Astrocyte (in vitro differentiated cells and primary cell): Measurements from ENCODE around the gene SLC8B1. TPM values are rescaled to one million over a fixed set of nuclear protein-coding genes. Genes with fewer than 3 reads are reported as not detected.

Experiments
- DNase-seq: peaks from one replicate; pipeline ENCODE4 v3.0.0-alpha.2; 2010; ENCODE audit warnings: low read depth
- FAIRE-seq: peaks from 2 replicates; lab custom pipeline; 2011; peaks lifted over from hg19 to GRCh38; lab: Jason Lieb, UNC
- H2AFZ ChIP-seq: 2 replicates; pipeline ENCODE4 v1.6.0; 2012; ENCODE audit warnings: low read depth, low read length, inconsistent platforms
- H3K27ac ChIP-seq: 2 replicates; pipeline ENCODE4 v1.5.1; 2011; ENCODE audit warnings: low read depth, low read length, inconsistent platforms
- H3K27me3 ChIP-seq: 2 replicates; pipeline ENCODE4 v1.6.0; 2011; ENCODE audit warnings: low read length, inconsistent platforms; ENCODE audit not compliant: insufficient read depth
- H3K36me3 ChIP-seq: 2 replicates; pipeline ENCODE4 v1.5.1; 2011; ENCODE audit warnings: low read length, inconsistent platforms; ENCODE audit not compliant: insufficient read depth
- H3K4me1 ChIP-seq: 2 replicates; pipeline ENCODE4 v1.5.1; 2011; ENCODE audit warnings: low read length, inconsistent platforms; ENCODE audit not compliant: insufficient read depth
- H3K4me2 ChIP-seq: 2 replicates; pipeline ENCODE4 v1.6.0; 2012; ENCODE audit warnings: low read length, inconsistent platforms
- H3K4me3 ChIP-seq: 2 replicates; pipeline ENCODE4 v1.5.1; 2011; ENCODE audit warnings: low read depth, mild to moderate bottlenecking, low read length, inconsistent platforms; ENCODE audit not compliant: insufficient read depth
- H3K79me2 ChIP-seq: 2 replicates; pipeline ENCODE4 v1.6.0; 2012; ENCODE audit warnings: mild to moderate bottlenecking, low read length, inconsistent platforms; ENCODE audit not compliant: insufficient read depth
- H3K9ac ChIP-seq: 2 replicates; pipeline ENCODE4 v1.6.0; 2012; ENCODE audit warnings: mild to moderate bottlenecking, low read length, inconsistent platforms
- H3K9me3 ChIP-seq: 2 replicates; pipeline ENCODE4 v1.5.1; 2012; ENCODE audit warnings: low read depth, mild to moderate bottlenecking, low read length, inconsistent platforms; ENCODE audit not compliant: insufficient read depth
- H4K20me1 ChIP-seq: 2 replicates; pipeline ENCODE4 v1.6.0; 2012; ENCODE audit warnings: low read length, inconsistent platforms; ENCODE audit not compliant: insufficient read depth
- H3K27ac Mint-ChIP-seq: one replicate; pipeline ENCODE4 v1.8.0; 2021; ENCODE audit warnings: mild to moderate bottlenecking, mixed read lengths; ENCODE audit not compliant: unreplicated experiment
- H3K27me3 Mint-ChIP-seq: one replicate; pipeline ENCODE4 v1.8.0; 2021; ENCODE audit warnings: low read depth, mixed read lengths; ENCODE audit not compliant: unreplicated experiment
- H3K36me3 Mint-ChIP-seq: one replicate; pipeline ENCODE4 v1.8.0; 2021; ENCODE audit warnings: low read depth, mixed read lengths; ENCODE audit not compliant: unreplicated experiment
- H3K4me1 Mint-ChIP-seq: one replicate; pipeline ENCODE4 v1.8.0; 2021; ENCODE audit warnings: low read depth, mixed read lengths; ENCODE audit not compliant: unreplicated experiment
- H3K4me3 Mint-ChIP-seq: one replicate; pipeline ENCODE4 v1.8.0; 2021; ENCODE audit warnings: mild to moderate bottlenecking, moderate library complexity, mixed read lengths; ENCODE audit not compliant: unreplicated experiment
- H3K9me3 Mint-ChIP-seq: one replicate; pipeline ENCODE4 v1.8.0; 2021; ENCODE audit warnings: mild to moderate bottlenecking, mixed read lengths; ENCODE audit not compliant: unreplicated experiment
- CTCF ChIP-seq: IDR thresholded peaks from 2 replicates; pipeline ENCODE4 v1.5.1; 2011; ENCODE audit warnings: low read depth, mild to moderate bottlenecking, inconsistent platforms, low read length, moderate library complexity; ENCODE audit not compliant: insufficient read depth
- EZH2 ChIP-seq: IDR thresholded peaks from 2 replicates; pipeline ENCODE4 v1.6.1; 2012; ENCODE audit warnings: mild to moderate bottlenecking, low read length, inconsistent platforms; ENCODE audit not compliant: insufficient read depth
- total RNA-seq: library from RNA; stranded (reverse); gene quantifications from 2 replicates; pipeline ENCODE4 v1.2.1, GENCODE V29; 2021

Gene SLC8B1
- total RNA-seq, 1 donor from 2014 or later: 8.6 TPM

GRCh38 chr12:113333877-113334785 is 778 bp downstream of the SLC8B1 start:
- Histone ChIP-seq H3K27me3 (no peaks in the 10 kb centered on the region), H3K4me2 (peak overlapping the region; percentile 90), H3K4me1 (peaks cover 8% of the 10 kb centered on the region), H3K79me2 (no peaks in the 10 kb centered on the region), H3K4me3 (peak overlapping the region; percentile 61), H2AFZ (peak overlapping the region; percentile 86), H3K9me3 (no peaks in the 10 kb centered on the region), H3K27ac (no peak overlapping the region), H3K9ac (peak overlapping the region; percentile 74), H3K36me3 (no peaks in the 10 kb centered on the region), H4K20me1 (no peaks in the 10 kb centered on the region)
- Mint-ChIP-seq H3K4me1 (peaks cover 2% of the 10 kb centered on the region), H3K9me3 (no peaks in the 10 kb centered on the region), H3K27me3 (peaks cover 12% of the 10 kb centered on the region), H3K36me3 (no peaks in the 10 kb centered on the region), H3K27ac (no peak overlapping the region), H3K4me3 (peak overlapping the region; percentile 88)
- FAIRE-seq (no peak), DNase-seq (no peak)
- no peak for TF ChIP-seq CTCF
- no peak for TF ChIP-seq EZH2

- Histone ChIP-seq H3K36me3 (no peaks in the 10 kb centered on the region), H2AFZ (no peak overlapping the region), H3K9me3 (no peaks in the 10 kb centered on the region), H3K27me3 (no peaks in the 10 kb centered on the region), H4K20me1 (no peaks in the 10 kb centered on the region), H3K9ac (no peak overlapping the region), H3K4me3 (no peak overlapping the region), H3K4me2 (peak overlapping the region; percentile 90), H3K4me1 (peaks cover 8% of the 10 kb centered on the region), H3K79me2 (no peaks in the 10 kb centered on the region), H3K27ac (no peak overlapping the region)
- peaks cover 2% of the 10 kb centered on the region for H3K4me1 Mint-ChIP-seq
- no peak for DNase-seq
- no peak for FAIRE-seq
- peaks cover 12% of the 10 kb centered on the region for H3K27me3 Mint-ChIP-seq
- no peak overlapping the region for H3K27ac Mint-ChIP-seq
- no peak overlapping the region for H3K4me3 Mint-ChIP-seq
- no peak for TF ChIP-seq CTCF
- no peak for TF ChIP-seq EZH2
- H3K9me3 Mint-ChIP-seq: no peaks in the 10 kb centered on the region
- H3K36me3 Mint-ChIP-seq: no peaks in the 10 kb centered on the region
Observed at GRCh38 chr12:113333418-113333750, 1.5 kb downstream of the SLC8B1 start.
